Measurements from ENCODE around the gene KIF5A. TPM values are rescaled to one million over a fixed set of nuclear protein-coding genes. Genes with fewer than 3 reads are reported as not detected.

Gene KIF5A
- total and polyA plus RNA-seq, 2 of the 4 experiments (the other 2 are of a cell fraction): 0.15 to 0.18 TPM

DNA sequence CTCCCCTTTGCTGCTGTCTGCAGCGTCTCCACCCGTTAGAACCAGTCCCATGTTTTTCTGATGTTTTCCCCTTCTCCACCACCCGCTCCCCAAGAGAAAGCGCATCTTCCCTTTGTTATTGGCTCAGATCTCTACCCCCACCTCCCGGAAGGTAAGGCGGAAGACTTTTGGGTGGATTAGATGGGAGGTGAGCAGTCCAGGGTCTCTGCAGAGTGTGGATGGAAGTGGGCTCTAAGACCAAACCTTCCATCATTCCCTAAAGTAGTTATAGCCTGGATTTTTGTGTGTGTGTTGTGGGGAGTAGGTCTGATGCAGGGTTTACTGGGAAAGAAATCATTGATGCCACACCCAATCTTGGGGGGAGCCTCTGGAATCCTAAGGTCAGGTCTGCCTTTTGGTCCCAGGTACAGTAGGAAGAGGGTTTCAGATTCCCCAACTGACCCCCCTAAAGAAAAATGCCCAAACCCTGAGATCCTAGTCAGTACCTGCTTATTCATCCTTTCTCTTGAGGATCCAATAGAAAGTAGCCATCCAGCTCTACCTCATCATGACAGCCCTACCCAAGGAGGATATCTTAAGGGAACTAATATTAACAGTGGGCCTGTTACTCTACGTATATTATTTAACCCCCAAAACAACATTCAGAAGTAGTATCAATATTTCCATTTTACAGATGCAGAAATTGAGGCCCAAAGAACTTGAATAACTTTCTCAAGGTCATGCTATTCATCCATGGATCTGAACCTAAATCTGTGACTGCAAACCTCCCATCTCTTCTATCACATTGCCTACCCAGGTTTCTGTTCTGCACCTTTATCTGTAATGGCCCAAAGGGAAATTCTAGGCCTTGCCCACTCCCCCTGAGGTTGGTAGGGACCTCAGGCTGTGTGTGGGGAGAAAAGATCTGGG lies 1.1 kb downstream of the KIF5A start:
- H3K4me1 ChIP-seq (ENCODE audit: control insufficient read depth, insufficient read depth, low read length): peaks cover 7% of the 10 kb centered on the region
- BruUV-seq (replicated peaks): no TSS peak
- H2BK15ac ChIP-seq (ENCODE audit: low read depth, low read length): no peak overlapping the region
- TF ChIP-seq, protein P1, sequence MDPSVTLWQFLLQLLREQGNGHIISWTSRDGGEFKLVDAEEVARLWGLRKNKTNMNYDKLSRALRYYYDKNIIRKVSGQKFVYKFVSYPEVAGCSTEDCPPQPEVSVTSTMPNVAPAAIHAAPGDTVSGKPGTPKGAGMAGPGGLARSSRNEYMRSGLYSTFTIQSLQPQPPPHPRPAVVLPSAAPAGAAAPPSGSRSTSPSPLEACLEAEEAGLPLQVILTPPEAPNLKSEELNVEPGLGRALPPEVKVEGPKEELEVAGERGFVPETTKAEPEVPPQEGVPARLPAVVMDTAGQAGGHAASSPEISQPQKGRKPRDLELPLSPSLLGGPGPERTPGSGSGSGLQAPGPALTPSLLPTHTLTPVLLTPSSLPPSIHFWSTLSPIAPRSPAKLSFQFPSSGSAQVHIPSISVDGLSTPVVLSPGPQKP (IDR thresholded peaks at IDR 0.05; ENCODE audit: borderline replicate concordance, low read depth, low read length): no peak
- TF ChIP-seq POLR2A (IDR thresholded peaks at IDR 0.05; ENCODE audit: low read depth, low read length) (no peak), MAZ (IDR thresholded peaks at IDR 0.05; ENCODE audit: borderline replicate concordance, low read depth, low read length) (no peak), MAFK (IDR thresholded peaks at IDR 0.05; ENCODE audit: low read depth, low read length) (no peak), RAD21 (IDR thresholded peaks at IDR 0.05; ENCODE audit: low read length) (no peak), SMC3 (IDR thresholded peaks at IDR 0.05; ENCODE audit: low read depth, low read length) (no peak), CEBPB (IDR thresholded peaks at IDR 0.05; ENCODE audit: low read depth, low read length) (no peak), BHLHE40 (IDR thresholded peaks at IDR 0.05; ENCODE audit: low read depth, low read length) (no peak), RCOR1 (IDR thresholded peaks at IDR 0.05; ENCODE audit: insufficient replicate concordance, low read length) (no peak)
- ChIA-PET CTCF (no interaction called here), POLR2A (ENCODE audit: unreplicated experiment) (no interaction called here)
- no peak overlapping the region for H3K4ac ChIP-seq (ENCODE audit: low read depth, low read length)
- no peak for DNase-seq
- ATAC-seq (ENCODE audit: low read depth): no peak
- H3K9me3 ChIP-seq (ENCODE audit: control insufficient read depth, insufficient read depth, low read length): no peaks in the 10 kb centered on the region
- WGBS, 2 experiments (ENCODE audit: extremely low coverage in 2 of 2, insufficient read length in 1 of 2): no CpG with 5 or more reads among the region's 7 CpGs
- no peak overlapping the region for H4K91ac ChIP-seq (ENCODE audit: insufficient read depth, low read depth, low read length)
- H2BK20ac ChIP-seq (ENCODE audit: low read depth, low read length): no peak overlapping the region
- H3K27me3 ChIP-seq (ENCODE audit: control insufficient read depth, insufficient read depth, low read length): peaks cover 46% of the 10 kb centered on the region
- no peak overlapping the region for H3K4me2 ChIP-seq (ENCODE audit: low read depth, low read length)
- H3K27ac ChIP-seq (ENCODE audit: insufficient read depth, low read length): no peak overlapping the region
- no peak overlapping the region for H2AK5ac ChIP-seq (ENCODE audit: low read depth, low read length)
- in situ Hi-C loops (cut with MboI; ENCODE audit: low sequenced_read_pairs): no loop called here
- intact Hi-C loops (cut with micrococcal nuclease): no loop called here
- dilution Hi-C loops (cut with HindIII; ENCODE audit: low sequenced_read_pairs, unreplicated experiment): loop anchor here (25.0 kb wide), 1 partner anchor 111 kb away; no protein-coding TSS in a partner anchor
- H3K56ac ChIP-seq (ENCODE audit: extremely low read depth, insufficient read depth, low read length): no peak overlapping the region
- H2BK5ac ChIP-seq (ENCODE audit: low read depth, low read length, poor library complexity, severe bottlenecking): no peak overlapping the region
- peaks cover 12% of the 10 kb centered on the region for H3K9me1 ChIP-seq (ENCODE audit: insufficient read depth, low read length)
- no peak overlapping the region for H4K5ac ChIP-seq (ENCODE audit: low read depth, low read length)
- no peaks in the 10 kb centered on the region for H3K36me3 ChIP-seq (ENCODE audit: control insufficient read depth, insufficient read depth, low read length)
- H3K14ac ChIP-seq (replicated peaks; ENCODE audit: low read depth, low read length): no peak overlapping the region
- peak overlapping the region; percentile 82 for H2AFZ ChIP-seq (replicated peaks; ENCODE audit: low read length, poor library complexity)
- H3K18ac ChIP-seq (ENCODE audit: low read depth, low read length): no peak overlapping the region
- no peak overlapping the region for H2BK120ac ChIP-seq (ENCODE audit: low read depth, low read length)
- no peak overlapping the region for H3K23ac ChIP-seq (ENCODE audit: low read depth, low read length)
- H4K20me1 ChIP-seq (ENCODE audit: insufficient read depth, low read length): peaks cover 7% of the 10 kb centered on the region
- H3K4me3 ChIP-seq (ENCODE audit: insufficient read depth, low read depth, low read length): no peak overlapping the region
- H3K79me1 ChIP-seq (ENCODE audit: low read depth in 1 of 2, low read length in 2 of 2): peaks cover 4 to 14% of the 10 kb centered on the region in 2 experiments; a peak in 3 of 4 replicates
- no peak overlapping the region for H4K8ac ChIP-seq (ENCODE audit: low read depth in 2 of 2, low read length in 2 of 2)
- no peak overlapping the region for H2AK9ac ChIP-seq (replicated peaks; ENCODE audit: low read depth, low read length, poor library complexity)
- H3K9ac ChIP-seq (ENCODE audit: low read depth, low read length): no peak overlapping the region
